LoVo (cell line): Measurements from ENCODE around the gene CALY.

Source experiments
- DNase-seq: peaks from one replicate; pipeline ENCODE4 v3.0.0-alpha.2; 2016; ENCODE audit warnings: low spot score

The CALY gene

GRCh38 chr10:133366751-133367150, 30.1 kb upstream of the CALY start:
- DNase-seq: no peak

GRCh38 chr10:133366130-133366478, 29.4 kb upstream of the CALY start:
- no peak for DNase-seq

DNA sequence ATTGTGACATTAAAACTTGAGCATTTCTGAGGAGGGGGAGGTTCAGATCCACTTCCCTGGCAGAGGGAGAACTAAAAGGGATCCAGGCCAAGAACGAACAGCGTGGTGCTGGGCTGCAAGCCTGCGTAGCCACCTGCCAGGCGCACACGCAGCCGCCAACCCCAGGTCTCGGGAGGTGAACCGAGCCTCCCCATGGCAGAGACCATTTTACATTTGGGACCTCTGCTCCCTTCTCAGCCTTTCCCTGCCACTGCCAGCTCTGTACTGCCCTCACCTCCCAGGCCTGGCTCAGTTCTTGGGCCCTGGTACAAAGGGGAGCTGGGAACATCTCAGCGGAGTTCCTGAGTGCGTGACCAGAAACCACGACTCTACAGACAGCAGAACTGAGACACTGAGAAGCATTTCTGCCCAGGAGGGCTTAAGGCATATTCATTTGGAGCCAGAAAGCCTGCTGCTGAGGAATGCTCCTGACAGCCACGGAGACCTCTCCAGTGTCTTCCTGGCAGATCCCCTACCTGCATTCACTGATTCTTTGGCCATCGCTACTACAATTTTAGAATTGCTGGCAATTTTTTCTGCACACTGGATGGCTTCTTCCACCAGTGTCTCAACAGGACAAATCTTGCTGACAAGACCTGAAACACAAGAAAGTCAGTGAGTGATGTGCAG, 28.9 kb upstream of the CALY start:
- DNase-seq: no peak

DNA sequence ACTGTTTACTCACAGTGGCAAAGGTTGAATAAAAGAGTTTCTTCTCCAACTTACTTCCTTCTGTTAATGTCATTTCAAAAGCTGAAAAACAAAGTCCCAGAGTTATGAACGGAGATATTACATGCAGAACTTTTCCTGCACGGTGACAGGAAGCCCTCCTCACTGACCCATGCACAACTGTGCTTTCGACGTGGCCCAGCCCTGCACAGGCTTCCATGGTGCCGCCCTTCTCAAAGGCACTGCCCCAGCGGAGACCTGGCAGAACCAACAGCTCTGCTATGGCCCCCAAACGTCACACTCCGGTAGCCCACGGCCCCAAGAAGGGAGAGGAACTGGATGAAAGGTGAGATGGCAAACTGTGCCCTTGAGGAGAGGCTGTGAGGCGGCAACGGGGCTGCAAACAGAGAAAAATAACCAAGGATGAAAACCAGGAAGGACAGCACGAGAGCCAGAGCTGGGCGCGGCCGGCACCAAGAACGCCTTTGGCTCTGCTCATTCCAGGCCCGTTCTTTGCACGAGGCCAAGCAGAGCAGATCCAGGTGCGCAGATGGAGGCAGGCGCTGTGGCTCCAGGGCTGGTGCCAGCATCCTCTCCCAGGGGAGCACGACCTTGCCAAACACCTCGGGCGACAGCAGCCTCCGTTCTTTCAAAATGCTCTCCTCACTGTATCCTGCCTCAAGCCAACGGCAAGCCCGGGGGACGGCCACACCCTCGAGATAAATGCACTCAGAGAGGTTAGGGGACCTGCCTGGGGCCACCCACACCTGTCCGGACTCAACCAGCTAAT, 28.1 kb upstream of the CALY start:
- no peak for DNase-seq

GRCh38 chr10:133362846-133363245, 26.1 kb upstream of the CALY start:
- DNase-seq: no peak

- DNase-seq: no peak
These were observed 25.2 kb upstream of the CALY start for GRCh38 chr10:133361773-133362441.

GRCh38 chr10:133361227-133361626, 24.5 kb upstream of the CALY start:
- no peak for DNase-seq

- DNase-seq: no peak
These were observed 23.4 kb upstream of the CALY start for GRCh38 chr10:133359972-133360610.

DNA sequence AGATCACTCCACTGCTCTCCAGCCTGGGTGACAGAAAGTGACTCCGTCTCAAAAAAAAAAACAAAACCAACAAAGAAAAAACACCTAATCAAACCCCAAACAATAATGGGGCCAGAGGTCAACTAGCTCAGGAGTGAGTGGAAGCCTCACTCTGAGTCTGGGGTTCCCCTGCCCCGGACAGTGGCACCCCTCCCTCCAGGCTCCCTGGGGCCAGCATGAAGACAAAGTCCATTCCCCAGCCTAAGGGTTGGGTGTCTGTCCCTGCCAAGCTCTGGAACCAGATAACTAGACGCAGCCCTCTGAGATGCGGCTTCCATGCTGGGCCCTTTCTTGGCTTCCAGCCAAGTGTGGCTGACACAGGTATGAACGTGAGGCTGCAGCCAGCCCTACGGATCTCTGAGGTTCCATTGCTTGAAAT, 22.9 kb upstream of the CALY start:
- peak; percentile 70 for DNase-seq

DNA sequence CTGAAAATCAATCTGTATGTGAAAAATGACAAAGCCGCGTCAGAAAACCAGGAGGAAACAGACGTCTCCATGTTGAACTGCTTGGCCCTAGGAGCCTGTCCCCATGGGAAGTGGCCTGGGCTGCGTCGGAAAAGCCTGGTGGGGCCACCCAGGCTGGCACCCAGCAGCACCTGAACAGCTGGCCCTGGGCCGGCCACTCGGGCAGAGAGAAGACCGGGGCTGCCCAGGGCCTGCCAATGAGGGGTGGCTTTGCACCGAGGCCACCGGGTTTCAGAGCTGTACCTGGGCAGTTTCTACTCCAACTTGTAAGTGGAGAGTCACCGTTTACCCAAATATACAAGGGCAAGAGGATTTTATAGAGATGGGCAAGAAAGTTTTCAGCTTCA, 22.2 kb upstream of the CALY start:
- no peak for DNase-seq

DNA sequence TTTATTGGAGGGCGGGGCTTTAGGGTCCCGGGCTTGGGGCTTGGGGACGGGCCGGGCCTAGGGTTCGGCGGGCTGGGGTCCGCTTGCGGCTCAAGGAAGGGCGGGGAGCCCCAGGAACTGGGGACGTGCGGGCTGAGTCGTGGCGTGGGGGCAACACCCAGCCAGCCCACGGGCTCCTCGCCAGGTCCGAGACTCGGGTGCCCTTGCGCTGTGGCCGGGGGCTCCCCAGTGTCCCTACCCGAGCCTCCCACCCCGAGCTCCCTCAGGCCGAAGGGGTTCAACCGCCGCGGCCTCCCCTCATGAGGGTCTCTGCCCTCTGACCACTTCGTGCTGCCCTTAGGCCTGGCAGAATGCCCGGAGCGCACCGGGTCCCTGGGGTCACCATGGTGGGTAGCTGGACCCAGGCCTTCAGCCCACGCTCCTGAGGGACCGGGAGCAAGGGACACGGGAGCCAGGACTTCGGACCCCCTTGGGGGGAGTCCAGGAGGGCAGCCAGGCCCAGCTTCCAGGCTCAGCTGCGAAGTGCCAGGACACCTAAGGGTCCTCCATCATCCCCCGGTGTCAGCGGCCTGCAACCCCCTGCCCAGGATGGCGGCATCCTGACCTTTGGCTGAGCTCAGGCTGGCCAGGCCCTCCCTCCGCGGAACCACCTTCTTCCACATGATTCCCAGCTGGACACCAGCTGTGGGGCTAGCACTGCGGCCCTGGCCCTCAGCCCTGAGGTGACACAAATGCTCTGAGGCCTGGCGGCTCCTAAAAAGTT, 21.6 kb upstream of the CALY start:
- DNase-seq: no peak

- DNase-seq: peak; percentile 59
These were observed 20.8 kb upstream of the CALY start, which contains the start of gene FUOM for GRCh38 chr10:133357285-133358161. Gene FUOM, minus strand, starts transcription at chr10:133358019. Its CDS starts 12 bp downstream, at chr10:133358007.

GRCh38 chr10:133356549-133357284, 20.0 kb upstream of the CALY start:
- DNase-seq: no peak

- DNase-seq: no peak
These were observed 19.3 kb upstream of the CALY start for GRCh38 chr10:133355991-133356390.

GRCh38 chr10:133355266-133355665, 18.6 kb upstream of the CALY start:
- DNase-seq: no peak

DNA sequence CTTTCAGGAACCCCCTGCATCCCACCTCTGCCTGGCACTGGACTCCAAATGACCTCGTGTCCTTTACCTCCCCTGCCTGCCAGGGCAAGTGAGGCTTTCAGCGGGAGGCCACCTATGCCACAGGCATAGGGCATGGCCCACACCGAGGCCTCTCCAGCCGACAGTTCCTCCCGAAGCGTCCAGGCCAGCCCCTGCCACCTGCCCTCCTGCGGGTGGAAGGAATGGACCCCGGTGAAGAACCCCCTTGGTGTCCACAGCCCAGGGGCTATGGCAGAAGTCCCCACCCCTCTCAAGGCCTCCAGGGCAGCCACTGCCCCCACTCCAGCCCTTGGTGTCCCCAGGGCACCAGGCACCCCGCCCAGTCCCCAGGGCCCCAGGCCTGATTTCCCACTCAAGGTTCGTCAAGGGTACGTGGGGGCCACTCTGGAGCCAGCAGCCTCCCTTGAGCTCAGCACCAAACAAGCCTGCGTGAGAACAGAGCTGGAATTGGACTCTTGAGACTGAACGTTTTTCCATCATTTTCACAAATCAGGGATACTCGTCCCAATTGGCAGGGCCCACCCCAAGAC, 18.1 kb upstream of the CALY start:
- no peak for DNase-seq

GRCh38 chr10:133353988-133354605, 17.4 kb upstream of the CALY start:
- DNase-seq: no peak

DNA sequence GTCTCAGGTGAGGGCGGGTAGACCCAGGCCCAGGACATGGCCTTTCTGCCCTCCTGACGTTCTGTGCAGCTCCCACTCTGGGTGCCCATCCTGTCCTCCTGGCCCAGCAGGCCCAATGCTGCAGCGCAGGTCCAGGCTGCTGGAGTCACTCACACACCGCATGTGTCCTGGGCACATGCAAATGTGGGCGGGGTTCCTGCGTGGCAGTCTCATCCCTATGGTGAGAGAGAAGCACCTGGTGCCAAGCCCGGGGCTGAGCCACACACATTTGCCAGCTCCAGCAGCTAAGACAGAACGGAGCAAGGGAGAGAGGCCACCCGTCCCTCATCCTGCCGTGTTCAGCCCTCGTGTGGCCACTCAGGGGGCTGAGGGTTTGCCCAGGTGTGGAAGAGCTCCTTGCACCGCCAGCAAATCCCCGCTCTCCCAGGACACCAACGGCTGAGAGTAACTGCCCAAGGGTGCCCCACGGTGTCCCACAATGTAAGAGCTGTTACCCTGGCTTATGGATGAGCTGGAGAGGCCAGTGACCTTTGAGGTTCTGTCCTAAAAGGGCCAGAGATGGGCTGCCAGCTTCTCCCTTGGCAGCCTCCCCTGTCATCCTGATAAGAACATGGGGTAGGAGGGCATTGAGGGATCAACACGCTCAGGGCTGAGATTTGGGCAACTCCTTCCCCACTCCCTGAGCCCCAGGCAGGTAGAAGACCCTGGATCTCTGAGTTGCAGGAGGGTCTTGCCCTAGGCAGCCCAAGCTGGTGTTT, 16.7 kb upstream of the CALY start:
- DNase-seq: no peak
